ENCODE measurements around the gene NCMAP. TPM values are rescaled to one million over a fixed set of nuclear protein-coding genes. Genes with fewer than 3 reads are reported as not detected.

The NCMAP gene
- polyA plus RNA-seq, 1 donor from 2014 or later, result not detected

GRCh38 chr1:24606621-24607020 is 50.7 kb downstream of the NCMAP start:
- H2AFZ ChIP-seq (ENCODE audit: low read depth, low read length), result no peak overlapping the region
- no peaks in the 10 kb centered on the region for H4K20me1 ChIP-seq (ENCODE audit: insufficient read depth)
- TF ChIP-seq EP300 (conservative IDR thresholded peaks at IDR 0.05; ENCODE audit: poor library complexity, severe bottlenecking) (no peak), TAF1 (IDR thresholded peaks at IDR 0.05; ENCODE audit: low read depth) (no peak), RAD21 (conservative IDR thresholded peaks at IDR 0.05) (no peak), MXI1 (conservative IDR thresholded peaks at IDR 0.05; ENCODE audit: poor library complexity, severe bottlenecking) (no peak), SMC3 (conservative IDR thresholded peaks at IDR 0.05; ENCODE audit: poor library complexity) (no peak), POLR2AphosphoS5 (IDR thresholded peaks at IDR 0.05) (no peak), EZH2 (IDR thresholded peaks at IDR 0.05; ENCODE audit: borderline replicate concordance, insufficient read depth, low read length, poor library complexity, severe bottlenecking) (no peak), REST (IDR thresholded peaks at IDR 0.05; ENCODE audit: borderline replicate concordance) (no peak), CTCF (IDR thresholded peaks at IDR 0.05; ENCODE audit: poor library complexity, severe bottlenecking) (no peak)
- H3K79me2 ChIP-seq (replicated peaks; ENCODE audit: insufficient read depth, low read length), result no peaks in the 10 kb centered on the region
- H3K27me3 ChIP-seq (ENCODE audit: insufficient read depth, low read depth, low read length), result no peaks in the 10 kb centered on the region
- no peak overlapping the region for H3K4me3 ChIP-seq (ENCODE audit: low read length)
- no peaks in the 10 kb centered on the region for H3F3A ChIP-seq (ENCODE audit: insufficient read depth, low read length, poor library complexity, severe bottlenecking)
- no peak overlapping the region for H3K4me2 ChIP-seq (ENCODE audit: low read length)
- H3K9me2 ChIP-seq (ENCODE audit: insufficient read depth, low read length), result no peaks in the 10 kb centered on the region
- H3K9ac ChIP-seq (ENCODE audit: low read length), result no peak overlapping the region
- H3K36me3 ChIP-seq (ENCODE audit: insufficient read depth, low read length), result no peaks in the 10 kb centered on the region
- H3K27ac ChIP-seq (ENCODE audit: low read length), result no peak overlapping the region
- no peaks in the 10 kb centered on the region for H3K9me3 ChIP-seq (ENCODE audit: low read length)

DNA sequence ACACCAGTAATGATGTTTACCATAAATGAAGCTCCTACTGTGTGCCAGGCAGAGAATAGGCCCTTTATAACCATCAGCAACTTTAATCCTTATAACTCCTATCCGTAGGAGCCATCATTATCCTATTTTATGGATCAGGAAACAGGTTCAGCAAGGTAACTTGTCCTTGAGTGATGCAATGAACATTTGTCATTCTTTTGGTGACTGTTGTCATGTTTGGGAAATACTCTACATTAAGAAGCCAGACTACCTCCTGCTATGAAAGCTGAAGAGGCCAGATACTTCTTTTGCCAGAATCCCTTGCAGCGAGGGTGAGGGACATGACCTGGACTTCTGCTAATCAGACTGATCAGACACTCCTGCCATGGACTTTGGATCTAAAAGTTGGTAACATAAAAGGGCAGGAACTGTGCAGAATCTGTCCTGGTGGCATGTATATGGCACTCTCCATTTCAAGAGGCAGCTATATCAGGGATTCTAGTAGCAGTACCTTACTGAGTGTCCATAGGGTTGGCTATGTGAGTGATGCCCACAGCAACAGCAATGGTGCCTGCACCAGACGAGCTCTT is 54.1 kb downstream of the NCMAP start:
- no peaks in the 10 kb centered on the region for H3K9me2 ChIP-seq (ENCODE audit: insufficient read depth, low read length)
- H3K36me3 ChIP-seq (ENCODE audit: insufficient read depth, low read length), result no peaks in the 10 kb centered on the region
- H3K27me3 ChIP-seq (ENCODE audit: insufficient read depth, low read depth, low read length), result no peaks in the 10 kb centered on the region
- no peak overlapping the region for H2AFZ ChIP-seq (ENCODE audit: low read depth, low read length)
- no peak for TF ChIP-seq MXI1 (conservative IDR thresholded peaks at IDR 0.05; ENCODE audit: poor library complexity, severe bottlenecking)
- H3K4me2 ChIP-seq (ENCODE audit: low read length), result no peak overlapping the region
- no peak overlapping the region for H3K27ac ChIP-seq (ENCODE audit: low read length)
- H4K20me1 ChIP-seq (ENCODE audit: insufficient read depth), result no peaks in the 10 kb centered on the region
- H3K9ac ChIP-seq (ENCODE audit: low read length), result no peak overlapping the region
- no peak overlapping the region for H3K4me3 ChIP-seq (ENCODE audit: low read length)
- H3K79me2 ChIP-seq (replicated peaks; ENCODE audit: insufficient read depth, low read length), result no peaks in the 10 kb centered on the region
- no peaks in the 10 kb centered on the region for H3K9me3 ChIP-seq (ENCODE audit: low read length)
- no peaks in the 10 kb centered on the region for H3F3A ChIP-seq (ENCODE audit: insufficient read depth, low read length, poor library complexity, severe bottlenecking)
